GM21737 (cell line): ENCODE results near the gene RIMBP2.
"Not testable (repeated sequence)": the region's sequence is repeated elsewhere in the genome, so short reads cannot be mapped to it uniquely, and the experiment has no call there.

ENCODE experiments used
- ATAC-seq: cut with Tn5 transposase; IDR thresholded peaks from one replicate; pipeline ENCODE4 v1.9.1; 2021; ENCODE audit warnings: mild to moderate bottlenecking, moderate library complexity; ENCODE audit not compliant: unreplicated experiment

RIMBP2 gene, protein sequence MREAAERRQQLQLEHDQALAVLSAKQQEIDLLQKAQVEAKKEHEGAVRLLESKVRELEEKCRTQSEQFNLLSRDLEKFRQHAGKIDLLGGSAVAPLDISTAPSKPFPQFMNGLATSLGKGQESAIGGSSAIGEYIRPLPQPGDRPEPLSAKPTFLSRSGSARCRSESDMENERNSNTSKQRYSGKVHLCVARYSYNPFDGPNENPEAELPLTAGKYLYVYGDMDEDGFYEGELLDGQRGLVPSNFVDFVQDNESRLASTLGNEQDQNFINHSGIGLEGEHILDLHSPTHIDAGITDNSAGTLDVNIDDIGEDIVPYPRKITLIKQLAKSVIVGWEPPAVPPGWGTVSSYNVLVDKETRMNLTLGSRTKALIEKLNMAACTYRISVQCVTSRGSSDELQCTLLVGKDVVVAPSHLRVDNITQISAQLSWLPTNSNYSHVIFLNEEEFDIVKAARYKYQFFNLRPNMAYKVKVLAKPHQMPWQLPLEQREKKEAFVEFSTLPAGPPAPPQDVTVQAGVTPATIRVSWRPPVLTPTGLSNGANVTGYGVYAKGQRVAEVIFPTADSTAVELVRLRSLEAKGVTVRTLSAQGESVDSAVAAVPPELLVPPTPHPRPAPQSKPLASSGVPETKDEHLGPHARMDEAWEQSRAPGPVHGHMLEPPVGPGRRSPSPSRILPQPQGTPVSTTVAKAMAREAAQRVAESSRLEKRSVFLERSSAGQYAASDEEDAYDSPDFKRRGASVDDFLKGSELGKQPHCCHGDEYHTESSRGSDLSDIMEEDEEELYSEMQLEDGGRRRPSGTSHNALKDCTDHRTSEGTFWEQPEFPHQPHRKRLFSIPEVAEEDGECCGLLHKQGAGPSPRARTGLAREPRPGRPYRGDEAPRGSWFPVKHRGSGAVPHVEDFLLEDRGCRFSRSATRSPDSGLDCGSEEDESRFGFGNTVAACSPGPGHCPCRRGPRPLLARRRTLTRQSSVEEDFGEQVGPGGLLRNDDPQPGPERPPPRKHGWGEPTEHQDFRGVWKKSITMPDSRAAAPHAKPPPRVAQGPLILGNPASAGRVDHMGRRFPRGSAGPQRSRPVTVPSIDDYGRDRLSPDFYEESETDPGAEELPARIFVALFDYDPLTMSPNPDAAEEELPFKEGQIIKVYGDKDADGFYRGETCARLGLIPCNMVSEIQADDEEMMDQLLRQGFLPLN (N-terminal part only)

DNA sequence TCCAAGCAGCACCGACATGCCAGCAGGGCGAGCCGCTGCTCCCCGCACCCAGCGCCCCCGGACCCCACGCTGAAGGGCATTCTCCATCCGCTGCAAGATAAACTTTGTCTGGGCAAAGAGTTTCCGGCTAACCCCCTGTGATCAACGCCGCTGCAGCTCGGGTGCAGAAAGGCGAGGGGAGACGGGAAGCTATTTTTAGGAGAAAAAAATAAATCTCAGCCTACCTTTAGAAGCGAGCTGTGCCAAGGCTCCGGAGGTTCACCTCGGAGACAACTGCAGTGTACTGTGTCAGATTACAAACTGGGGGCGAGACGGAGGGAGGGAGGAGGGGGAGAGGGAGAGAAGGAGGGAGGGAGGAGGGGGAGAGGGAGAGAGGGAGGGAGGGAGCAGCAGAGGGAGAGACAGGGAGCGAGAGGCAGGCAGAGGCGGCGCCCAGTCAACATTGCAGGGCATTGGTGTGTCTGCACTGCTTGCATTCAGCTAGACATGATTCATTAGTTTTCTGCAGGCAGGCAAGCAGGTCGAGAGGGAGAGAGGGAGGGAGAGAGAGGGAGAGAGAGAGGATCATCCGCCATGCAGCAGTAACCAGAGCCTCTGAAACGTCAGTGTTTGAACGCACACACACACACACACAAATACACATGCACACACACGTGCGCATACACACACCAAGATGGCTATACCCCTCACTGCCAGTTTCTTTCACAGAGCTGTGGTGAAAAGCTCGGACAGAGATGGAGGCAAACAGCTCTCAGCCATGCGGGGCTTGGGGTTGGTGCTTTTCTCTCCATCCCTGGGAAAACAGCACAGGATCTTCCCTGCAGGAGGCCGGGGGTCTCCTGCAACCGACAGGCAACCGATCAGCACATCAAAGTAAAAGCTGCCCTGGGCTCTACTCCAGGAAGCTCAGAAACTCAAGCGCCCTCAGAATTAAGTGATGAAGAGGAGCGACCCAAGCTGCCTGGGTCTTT is at the start of gene RIMBP2:
Gene RIMBP2, minus strand, starts transcription at position 302 of the 971 bp plus-strand sequence. CDS start 237,286 bp downstream, outside the sequence.
- ATAC-seq: no peak

DNA sequence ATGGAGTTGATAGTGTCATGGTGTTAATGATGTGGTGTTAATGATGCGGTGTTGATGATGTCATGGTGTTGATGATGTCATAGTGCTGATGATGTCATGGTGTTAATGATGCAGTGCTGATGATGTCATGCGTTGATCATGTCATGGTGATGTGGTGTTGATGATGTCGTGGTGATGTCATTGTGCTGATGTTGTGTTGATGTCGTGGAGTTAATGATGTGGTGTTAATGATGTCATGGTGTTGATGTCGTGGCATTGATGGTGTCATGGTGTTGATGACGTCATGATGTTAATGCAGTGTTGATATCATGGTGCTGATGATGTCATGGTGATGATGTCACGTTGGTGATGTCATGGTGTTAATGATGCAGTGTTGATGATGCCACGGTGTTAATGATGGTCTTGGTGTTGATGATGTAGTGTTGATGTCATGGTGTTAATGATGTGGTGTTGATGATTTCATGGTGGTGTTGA is 49.1 kb upstream of the RIMBP2 start:
- ATAC-seq: no peak

GRCh38 chr12:130764475-130765185 is 48.5 kb upstream of the RIMBP2 start:
- ATAC-seq: no peak

DNA sequence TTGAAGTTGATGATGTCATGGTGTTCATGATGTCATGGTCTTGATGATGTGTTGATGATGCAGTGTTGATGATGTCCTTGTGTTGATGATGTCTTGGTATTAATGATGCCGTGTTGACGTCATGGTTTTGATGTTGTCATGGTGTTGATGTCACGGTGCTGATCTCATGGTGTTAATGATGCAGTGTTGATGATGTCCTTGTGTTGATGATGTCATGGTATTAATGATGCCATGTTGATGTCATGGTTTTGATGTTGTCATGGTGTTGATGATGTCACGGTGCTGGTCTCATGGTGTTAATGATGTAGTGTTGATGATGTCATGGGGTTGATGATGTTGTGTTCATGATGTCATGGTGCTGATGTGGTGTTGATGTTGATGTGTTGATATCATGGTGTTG is 48.0 kb upstream of the RIMBP2 start:
- no peak for ATAC-seq

DNA sequence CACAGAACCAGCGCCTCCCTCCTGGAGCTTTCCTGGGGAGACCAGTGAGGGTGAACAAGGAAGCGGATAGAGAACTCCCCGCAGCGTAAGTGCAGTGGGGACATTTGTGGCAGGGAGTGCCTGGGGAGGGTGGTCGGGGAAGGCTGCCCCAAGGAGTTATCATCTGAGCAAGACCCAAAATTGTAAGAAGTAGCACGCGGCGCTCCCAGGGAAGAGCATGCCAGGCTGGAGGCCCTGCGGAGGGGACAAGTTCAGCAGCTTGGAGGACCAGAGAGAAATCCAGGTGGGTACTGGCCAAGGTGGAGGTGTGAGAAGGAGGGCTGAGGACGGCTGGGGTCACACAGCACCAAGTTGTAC is 46.2 kb upstream of the RIMBP2 start:
- ATAC-seq: no peak

DNA sequence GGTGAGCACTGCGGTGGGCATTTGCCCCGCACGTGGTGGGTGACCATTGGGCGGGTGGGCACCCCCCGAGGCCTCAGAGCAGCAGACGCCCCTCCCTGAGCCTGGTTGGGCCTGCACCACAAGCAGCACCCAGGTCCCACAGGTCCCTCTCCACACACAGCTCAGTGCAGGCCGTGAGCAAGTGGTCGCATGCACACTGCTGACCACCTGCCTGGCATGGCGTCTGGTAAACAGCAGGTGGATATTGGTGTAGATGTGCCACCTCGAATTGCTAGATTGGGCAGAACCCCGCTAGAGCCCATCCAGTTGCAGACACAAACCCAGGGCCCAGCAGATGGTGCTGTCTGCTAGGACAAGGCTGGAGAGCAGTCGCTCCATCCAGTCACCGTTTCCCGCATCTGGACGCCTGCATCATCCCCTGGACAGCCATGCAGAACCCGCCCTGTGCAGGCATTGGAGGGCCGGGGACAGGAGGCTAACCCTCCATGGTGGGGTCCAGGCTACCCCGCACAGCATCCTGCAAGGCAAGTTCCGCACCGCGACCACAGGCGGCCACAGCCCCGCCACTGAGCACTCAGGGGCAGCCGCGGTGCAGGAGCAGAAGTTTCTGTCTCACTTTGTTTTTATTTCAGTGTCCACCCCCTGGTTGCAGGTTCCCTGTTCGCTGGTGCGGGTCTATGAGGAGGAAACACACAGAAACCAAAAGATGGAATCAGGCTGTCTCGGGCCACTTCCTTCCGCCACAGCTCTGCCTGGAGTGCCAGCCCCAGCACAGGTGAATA is 45.6 kb upstream of the RIMBP2 start:
- no peak for ATAC-seq

DNA sequence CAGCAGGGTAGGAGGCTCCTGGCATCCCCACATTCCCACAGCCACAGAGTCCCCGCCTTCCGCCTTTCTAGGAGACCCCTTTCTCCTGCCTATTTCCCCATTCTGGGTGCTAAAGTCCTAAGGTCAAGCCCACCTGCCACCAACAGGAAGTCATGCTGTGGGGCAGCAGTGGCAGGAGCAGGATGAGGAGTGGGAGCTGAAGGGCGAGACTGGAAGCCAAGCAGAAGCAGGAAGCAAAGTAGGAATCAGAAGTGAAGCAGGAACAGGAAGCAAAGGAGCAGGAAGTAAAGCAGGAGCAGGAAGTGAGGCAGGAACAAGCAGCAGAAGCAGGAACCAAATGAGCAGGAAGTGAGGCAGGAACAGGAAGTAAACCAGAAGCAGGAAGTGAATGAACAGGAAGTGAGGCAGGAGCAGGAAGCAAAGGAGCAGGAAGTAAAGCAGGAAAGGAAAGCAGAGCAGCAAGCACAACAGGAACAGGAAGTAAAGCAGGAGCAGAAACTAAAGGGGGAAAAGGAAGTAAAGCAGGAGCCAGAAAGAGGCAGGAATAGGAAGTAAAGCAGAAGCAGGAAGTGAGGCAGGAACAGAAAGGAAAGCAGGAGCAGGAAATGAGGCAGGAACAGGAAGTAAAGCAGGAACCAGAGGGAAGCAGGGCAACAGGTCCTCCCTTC is 38.3 kb upstream of the RIMBP2 start:
- ATAC-seq: no peak

DNA sequence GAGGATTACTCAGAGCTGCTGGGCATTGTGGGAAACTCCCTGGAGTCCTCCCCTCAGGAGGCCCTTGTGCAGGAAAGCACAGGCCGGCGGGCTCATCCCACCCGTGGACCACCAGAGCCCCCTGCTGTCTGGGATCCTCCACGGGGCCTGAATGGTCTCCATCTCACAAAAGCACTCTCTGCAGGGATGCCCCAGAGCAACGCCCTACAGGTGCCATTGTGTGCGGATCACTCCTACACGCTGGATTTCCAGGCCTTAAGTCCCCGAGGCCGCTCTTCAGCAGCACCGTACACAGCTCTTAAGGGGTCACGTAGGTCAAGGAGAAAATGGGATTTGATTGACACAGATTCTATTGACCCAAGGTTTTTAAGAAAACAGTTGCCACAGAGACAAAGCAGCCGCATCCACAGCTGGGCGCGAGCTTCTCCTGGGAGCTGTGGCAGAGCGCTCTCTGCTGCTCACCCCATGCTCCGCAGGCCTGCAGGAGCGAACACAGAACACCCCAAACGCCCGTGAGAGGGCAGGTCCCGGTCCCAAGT is 36.7 kb upstream of the RIMBP2 start:
- no peak for ATAC-seq

- not testable (repeated sequence) for ATAC-seq
These were observed 35.9 kb upstream of the RIMBP2 start for GRCh38 chr12:130752037-130752436.

DNA sequence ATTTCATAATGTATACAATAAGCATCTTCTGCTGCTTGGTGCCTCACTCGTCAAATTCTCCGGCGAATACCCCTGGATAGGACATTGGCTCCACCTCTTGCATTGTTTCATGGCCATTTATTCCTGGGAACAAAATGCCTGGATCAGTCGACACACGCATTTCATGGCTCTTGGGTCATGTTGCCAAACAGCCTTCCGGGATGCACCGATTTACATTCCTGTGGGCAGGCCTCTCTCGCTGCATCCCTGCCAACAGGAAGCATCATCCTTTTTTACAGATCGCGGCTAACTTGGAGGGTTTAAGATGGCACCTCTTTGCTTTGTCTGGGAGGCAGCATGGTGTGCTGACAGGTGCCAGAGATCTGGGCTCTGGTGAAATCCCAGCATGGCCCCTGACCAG is 32.7 kb upstream of the RIMBP2 start:
- no peak for ATAC-seq

DNA sequence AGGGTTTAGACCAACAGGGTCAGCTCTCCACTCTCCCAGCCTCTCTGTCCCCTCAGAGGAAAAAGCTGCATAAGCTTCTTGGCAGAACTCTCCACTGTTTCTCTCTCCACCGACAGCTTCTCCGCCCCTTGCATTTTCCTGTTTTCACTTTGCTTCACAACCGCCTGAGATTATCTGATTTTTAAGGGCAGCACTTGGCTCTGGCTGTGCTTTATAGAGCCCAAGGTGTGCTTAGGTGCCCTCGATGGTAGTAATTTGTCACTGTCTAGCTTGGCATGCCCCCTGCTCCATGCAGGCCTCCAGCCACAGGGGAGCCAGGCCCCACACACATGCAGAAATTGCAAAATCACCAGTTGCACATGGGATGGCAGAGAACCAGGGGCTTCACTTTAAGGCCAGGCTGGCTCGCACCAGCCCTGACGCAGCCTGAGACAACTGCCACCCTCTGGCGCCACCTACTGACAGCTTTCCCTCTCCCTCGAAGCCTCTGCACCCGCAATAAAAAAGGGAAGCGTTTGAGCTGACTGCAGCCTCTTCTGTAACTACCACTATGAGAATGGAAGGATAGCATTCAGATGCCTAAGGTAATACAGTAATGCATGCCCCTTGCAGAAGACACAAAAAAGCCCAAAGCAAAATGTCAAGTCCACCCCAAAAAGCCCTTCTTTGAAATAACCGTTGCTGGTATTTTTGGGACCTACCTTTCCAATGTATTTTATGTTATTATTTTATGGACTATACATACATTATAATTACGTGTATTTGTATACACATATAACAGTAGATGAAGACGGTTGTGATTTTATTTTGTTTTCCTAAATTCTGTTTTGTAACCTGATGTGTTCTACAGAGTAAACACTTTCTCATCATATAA is 32.0 kb upstream of the RIMBP2 start:
- ATAC-seq: peak; percentile 91

DNA sequence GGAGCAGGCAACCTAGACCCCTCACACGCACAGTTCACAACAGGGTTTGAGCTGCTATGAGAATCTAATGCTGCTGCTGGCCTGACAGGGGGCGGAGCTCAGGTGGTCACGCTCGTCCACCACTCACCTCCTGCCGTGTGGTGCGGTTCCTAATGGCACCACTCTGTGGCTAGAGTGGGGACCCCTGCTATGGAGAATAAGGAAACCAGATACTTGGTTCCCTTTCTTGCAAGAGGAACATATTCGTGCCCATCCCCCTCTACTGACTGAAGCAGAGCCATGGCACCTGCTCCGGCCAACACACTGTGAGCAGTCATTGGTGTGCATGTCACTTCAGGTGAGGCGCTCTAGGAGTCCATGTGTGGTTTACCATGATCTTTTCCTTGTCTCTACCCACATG is 30.4 kb upstream of the RIMBP2 start:
- ATAC-seq: no peak

DNA sequence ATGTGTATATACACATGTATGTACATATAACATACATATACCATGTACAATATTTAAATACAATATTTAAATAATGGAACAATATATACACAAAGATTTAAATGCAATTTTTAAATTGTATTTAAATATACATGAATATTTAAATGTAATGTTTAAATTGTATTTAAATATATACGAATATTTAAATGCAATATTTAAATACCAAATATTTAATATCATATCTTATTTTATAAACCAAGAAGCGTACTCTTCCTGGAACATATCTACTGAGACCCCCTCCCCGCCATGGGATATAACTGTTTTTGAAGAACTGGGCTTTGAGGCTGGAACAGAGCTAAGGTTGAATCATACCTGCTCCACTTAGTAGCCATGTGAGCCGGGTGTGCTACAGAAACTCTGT is 29.8 kb upstream of the RIMBP2 start:
- ATAC-seq: no peak

GRCh38 chr12:130744274-130744673 is 28.2 kb upstream of the RIMBP2 start:
- ATAC-seq: no peak

DNA sequence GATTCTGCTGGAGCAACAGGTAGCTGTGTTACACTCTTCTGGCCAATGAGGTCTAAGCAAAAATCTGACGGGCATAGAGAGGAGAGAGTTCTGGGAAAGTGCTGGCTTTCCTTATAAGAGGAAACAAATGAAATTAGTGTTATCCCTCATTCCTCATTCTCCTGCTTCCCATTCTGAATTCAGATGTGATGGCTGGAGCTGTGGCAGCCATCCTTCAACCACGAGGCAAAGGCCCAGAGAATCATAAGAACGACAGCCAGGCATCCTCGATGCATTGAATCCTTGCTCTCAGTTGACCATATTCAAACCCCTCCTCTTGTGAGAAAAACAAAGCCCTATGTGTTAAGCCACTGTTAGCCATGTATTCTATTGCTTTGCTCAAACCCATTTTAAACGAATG is 27.5 kb upstream of the RIMBP2 start:
- ATAC-seq: no peak

- no peak for ATAC-seq
These were observed 27.1 kb upstream of the RIMBP2 start for GRCh38 chr12:130743176-130743575.

DNA sequence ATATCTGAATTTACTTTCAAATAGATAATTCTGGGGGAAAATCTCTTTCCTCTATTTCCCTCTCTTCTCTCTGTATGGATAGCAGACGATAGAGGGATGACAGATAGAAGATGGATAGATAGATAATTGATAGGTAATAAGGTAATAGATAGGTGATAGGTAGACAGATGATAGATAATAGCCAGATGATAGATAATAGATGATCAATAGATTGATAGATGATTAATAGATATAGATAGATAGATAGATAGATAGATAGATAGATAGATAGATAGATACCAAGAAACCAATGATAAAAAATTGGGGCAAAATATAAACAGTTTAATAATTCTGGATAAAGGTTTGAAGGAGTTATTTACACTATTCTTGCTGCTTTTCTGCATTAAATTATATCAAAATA is 26.6 kb upstream of the RIMBP2 start:
- no peak for ATAC-seq
